ENCODE results near the gene MDC1. TPM values are rescaled to one million over a fixed set of nuclear protein-coding genes. Genes with fewer than 3 reads are reported as not detected.

The MDC1 gene
- total RNA-seq, 2 donors from 2014 or later: 37.4 to 46.5 TPM

- H3K4me1 Mint-ChIP-seq: peaks cover 56% of the 10 kb centered on the region
- peak overlapping the region; percentile 95 for H3K4me3 Mint-ChIP-seq
- H3K9me3 ChIP-seq (ENCODE audit: control insufficient read depth, low read length, poor library complexity, severe bottlenecking): no peaks in the 10 kb centered on the region
- H3K36me3 Mint-ChIP-seq (ENCODE audit: low read depth): peaks cover 10% of the 10 kb centered on the region
- H3K27ac Mint-ChIP-seq: peak overlapping the region; percentile 92
- DNase-seq: no peak
- no peaks in the 10 kb centered on the region for H3K27me3 Mint-ChIP-seq
- no peak for ATAC-seq
These were observed 24.8 kb upstream of the MDC1 start for GRCh38 chr6:30741789-30742315.

- H3K4me3 Mint-ChIP-seq: peak overlapping the region; percentile 95
- peaks cover 60% of the 10 kb centered on the region for H3K4me1 Mint-ChIP-seq
- peak overlapping the region; percentile 92 for H3K27ac Mint-ChIP-seq
- no peaks in the 10 kb centered on the region for H3K9me3 ChIP-seq (ENCODE audit: control insufficient read depth, low read length, poor library complexity, severe bottlenecking)
- ATAC-seq (no peak), DNase-seq (no peak)
- peaks cover 11% of the 10 kb centered on the region for H3K36me3 Mint-ChIP-seq (ENCODE audit: low read depth)
- H3K27me3 Mint-ChIP-seq: no peaks in the 10 kb centered on the region
These were observed 24.1 kb upstream of the MDC1 start for GRCh38 chr6:30741063-30741779.

GRCh38 chr6:30740540-30740870 is 23.4 kb upstream of the MDC1 start:
- peaks cover 11% of the 10 kb centered on the region for H3K36me3 Mint-ChIP-seq (ENCODE audit: low read depth)
- H3K27ac Mint-ChIP-seq: peak overlapping the region; percentile 63
- ATAC-seq (no peak), DNase-seq (no peak)
- no peaks in the 10 kb centered on the region for H3K9me3 ChIP-seq (ENCODE audit: control insufficient read depth, low read length, poor library complexity, severe bottlenecking)
- peak overlapping the region; percentile 41 for H3K4me3 Mint-ChIP-seq
- peaks cover 63% of the 10 kb centered on the region for H3K4me1 Mint-ChIP-seq
- no peaks in the 10 kb centered on the region for H3K27me3 Mint-ChIP-seq

GRCh38 chr6:30738532-30738931 is 21.5 kb upstream of the MDC1 start:
- Mint-ChIP-seq H3K4me3 (no peak overlapping the region), H3K27me3 (no peaks in the 10 kb centered on the region), H3K27ac (no peak overlapping the region), H3K36me3 (ENCODE audit: low read depth) (peaks cover 11% of the 10 kb centered on the region), H3K4me1 (peaks cover 59% of the 10 kb centered on the region)
- no peaks in the 10 kb centered on the region for H3K9me3 ChIP-seq (ENCODE audit: control insufficient read depth, low read length, poor library complexity, severe bottlenecking)
- DNase-seq: no peak
- ATAC-seq: no peak

DNA sequence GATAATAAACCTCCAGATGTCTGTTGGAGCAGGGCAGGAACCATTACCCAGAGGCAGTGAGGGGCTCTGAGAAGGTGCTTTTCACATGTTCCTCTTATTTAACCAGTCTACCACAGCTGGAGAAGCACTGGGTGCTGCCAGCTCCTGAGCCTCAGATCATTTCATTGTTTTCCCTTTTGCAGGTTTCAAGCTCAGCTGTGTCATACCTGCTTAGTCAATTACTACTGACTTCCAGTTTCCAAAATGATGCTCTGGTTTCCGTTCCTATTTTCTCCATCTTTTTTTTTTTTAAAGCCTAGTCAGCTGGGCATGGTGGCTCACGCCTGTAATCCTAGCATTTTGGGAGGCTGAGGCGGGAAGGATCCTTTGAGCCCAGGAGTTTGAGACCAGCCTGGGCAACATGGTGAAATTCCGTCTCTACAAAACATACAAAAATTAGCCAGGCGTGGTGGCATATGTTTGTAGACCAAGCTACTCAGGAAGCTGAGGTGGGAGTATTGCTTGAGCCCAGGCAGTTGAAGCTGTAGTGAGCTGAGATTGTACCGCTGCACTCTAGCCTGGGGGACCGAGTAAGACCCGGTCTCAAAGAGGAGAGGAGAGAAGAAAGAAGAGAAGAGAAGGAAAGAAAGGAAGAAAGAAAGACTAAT is 18.7 kb upstream of the MDC1 start:
- DNase-seq (no peak), ATAC-seq (no peak)
- H3K4me1 Mint-ChIP-seq: peaks cover 43% of the 10 kb centered on the region
- H3K4me3 Mint-ChIP-seq: peak overlapping the region; percentile 3
- H3K36me3 Mint-ChIP-seq (ENCODE audit: low read depth): peaks cover 3% of the 10 kb centered on the region
- H3K9me3 ChIP-seq (ENCODE audit: control insufficient read depth, low read length, poor library complexity, severe bottlenecking): no peaks in the 10 kb centered on the region
- H3K27me3 Mint-ChIP-seq: no peaks in the 10 kb centered on the region
- no peak overlapping the region for H3K27ac Mint-ChIP-seq

DNA sequence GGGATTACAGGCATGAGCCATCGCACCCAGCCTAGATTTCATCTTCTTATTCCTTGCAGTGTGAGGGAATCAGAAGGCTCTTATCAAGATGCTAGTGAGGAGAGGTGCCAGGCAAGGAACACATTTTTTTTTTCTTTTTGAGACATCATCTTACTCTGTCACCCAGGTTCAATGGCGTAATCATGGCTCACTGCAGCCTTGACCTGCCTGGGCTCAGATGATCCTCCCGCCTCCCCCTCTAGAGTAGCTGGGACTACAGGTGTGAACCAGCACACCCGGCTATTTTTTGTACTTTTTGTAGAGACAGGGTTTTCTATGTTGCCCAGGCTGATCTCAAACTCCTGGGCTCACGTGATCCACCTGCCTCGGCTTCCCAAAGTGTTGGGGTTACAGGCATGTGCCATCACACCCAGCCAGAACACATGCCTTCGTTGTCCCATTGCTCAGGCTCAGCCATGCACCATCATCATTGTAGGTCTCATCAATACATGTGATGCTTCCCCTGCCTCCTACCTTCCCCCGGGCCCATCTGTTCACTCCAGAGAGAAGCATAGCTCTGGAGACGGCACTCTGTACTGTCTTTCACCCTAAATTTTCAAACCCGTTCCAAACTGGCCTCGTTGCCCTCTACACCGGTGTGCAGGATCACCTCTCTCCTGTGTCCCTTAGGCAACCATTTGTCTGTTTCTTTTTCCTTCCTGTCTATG is 15.3 kb upstream of the MDC1 start:
- H3K4me1 Mint-ChIP-seq: peaks cover 33% of the 10 kb centered on the region
- no peak overlapping the region for H3K27ac Mint-ChIP-seq
- DNase-seq (no peak), ATAC-seq (no peak)
- H3K9me3 ChIP-seq (ENCODE audit: control insufficient read depth, low read length, poor library complexity, severe bottlenecking): no peaks in the 10 kb centered on the region
- H3K27me3 Mint-ChIP-seq: no peaks in the 10 kb centered on the region
- H3K36me3 Mint-ChIP-seq (ENCODE audit: low read depth): peaks cover 3% of the 10 kb centered on the region
- H3K4me3 Mint-ChIP-seq: peak overlapping the region; percentile 39

GRCh38 chr6:30730601-30731435 is 13.7 kb upstream of the MDC1 start:
- H3K4me1 Mint-ChIP-seq: peaks cover 24% of the 10 kb centered on the region
- H3K4me3 Mint-ChIP-seq: peak overlapping the region; percentile 60
- peak; percentile 72 to 77 (median 76) for DNase-seq
- peak; percentile 98 for ATAC-seq
- no peaks in the 10 kb centered on the region for H3K36me3 Mint-ChIP-seq (ENCODE audit: low read depth)
- no peak overlapping the region for H3K27ac Mint-ChIP-seq
- H3K9me3 ChIP-seq (ENCODE audit: control insufficient read depth, low read length, poor library complexity, severe bottlenecking): no peaks in the 10 kb centered on the region
- H3K27me3 Mint-ChIP-seq: no peaks in the 10 kb centered on the region

- peaks cover 5% of the 10 kb centered on the region for H3K36me3 Mint-ChIP-seq (ENCODE audit: low read depth)
- no peaks in the 10 kb centered on the region for H3K27me3 Mint-ChIP-seq
- H3K9me3 ChIP-seq (ENCODE audit: control insufficient read depth, low read length, poor library complexity, severe bottlenecking): no peaks in the 10 kb centered on the region
- H3K27ac Mint-ChIP-seq: no peak overlapping the region
- DNase-seq (no peak), ATAC-seq (no peak)
- H3K4me1 Mint-ChIP-seq: peaks cover 38% of the 10 kb centered on the region
- H3K4me3 Mint-ChIP-seq: no peak overlapping the region
These were observed 11.0 kb upstream of the MDC1 start for GRCh38 chr6:30727920-30728553.

- Mint-ChIP-seq H3K4me3 (no peak overlapping the region), H3K36me3 (ENCODE audit: low read depth) (peaks cover 8% of the 10 kb centered on the region), H3K27ac (peak overlapping the region; percentile 27), H3K4me1 (peaks cover 47% of the 10 kb centered on the region), H3K27me3 (no peaks in the 10 kb centered on the region)
- ATAC-seq (no peak), DNase-seq (no peak)
- H3K9me3 ChIP-seq (ENCODE audit: control insufficient read depth, low read length, poor library complexity, severe bottlenecking): no peaks in the 10 kb centered on the region
These were observed 9.7 kb upstream of the MDC1 start for GRCh38 chr6:30726506-30727413.

- no peaks in the 10 kb centered on the region for H3K9me3 ChIP-seq (ENCODE audit: control insufficient read depth, low read length, poor library complexity, severe bottlenecking)
- H3K27ac Mint-ChIP-seq: no peak overlapping the region
- H3K27me3 Mint-ChIP-seq: no peaks in the 10 kb centered on the region
- DNase-seq (no peak), ATAC-seq (no peak)
- peaks cover 49% of the 10 kb centered on the region for H3K4me1 Mint-ChIP-seq
- peaks cover 8% of the 10 kb centered on the region for H3K36me3 Mint-ChIP-seq (ENCODE audit: low read depth)
- H3K4me3 Mint-ChIP-seq: no peak overlapping the region
These were observed 8.8 kb upstream of the MDC1 start for GRCh38 chr6:30725713-30726505.

GRCh38 chr6:30724906-30725667 is 8.0 kb upstream of the MDC1 start:
- H3K36me3 Mint-ChIP-seq (ENCODE audit: low read depth): peaks cover 9% of the 10 kb centered on the region
- peak overlapping the region; percentile 94 for H3K27ac Mint-ChIP-seq
- no peak overlapping the region for H3K4me3 Mint-ChIP-seq
- DNase-seq: no peak
- no peaks in the 10 kb centered on the region for H3K9me3 ChIP-seq (ENCODE audit: control insufficient read depth, low read length, poor library complexity, severe bottlenecking)
- ATAC-seq: no peak
- H3K27me3 Mint-ChIP-seq: no peaks in the 10 kb centered on the region
- H3K4me1 Mint-ChIP-seq: peaks cover 42% of the 10 kb centered on the region

All from T-helper 17 cell (primary cell).